Activated naive CD4-positive, alpha-beta T cell treated with anti-CD3 and anti-CD28 coated beads, Interleukin-2, amount 10 ng/mL, durations not matched to agents 7 days and 5 days (primary cell): Measurements from ENCODE around the gene C4orf36.

Source experiments
- CTCF ChIA-PET: fragments of 350-600 bp; sonication (Branson Sonifier 250); formaldehyde crosslinking; loops from one replicate; lab custom pipeline; 2021; ENCODE audit warnings: antibody characterized with exemption; lab: Charles Lee
- DNase-seq: peaks from one replicate; pipeline ENCODE4 v3.0.0-alpha.2; 2020
- H3K27ac Mint-ChIP-seq: one replicate; pipeline ENCODE4 v1.8.0; 2021; ENCODE audit warnings: mild to moderate bottlenecking, moderate library complexity, mixed read lengths
- H3K27me3 Mint-ChIP-seq: one replicate; pipeline ENCODE4 v1.8.0; 2021; ENCODE audit warnings: mild to moderate bottlenecking, mixed read lengths
- H3K36me3 Mint-ChIP-seq: one replicate; pipeline ENCODE4 v1.8.0; 2021; ENCODE audit warnings: mixed read lengths
- H3K4me1 Mint-ChIP-seq: one replicate; pipeline ENCODE4 v1.8.0; 2021; ENCODE audit warnings: mixed read lengths
- H3K4me3 Mint-ChIP-seq: one replicate; pipeline ENCODE4 v1.8.0; 2021; ENCODE audit warnings: mild to moderate bottlenecking, moderate library complexity, mixed read lengths
- H3K9me3 Mint-ChIP-seq: one replicate; pipeline ENCODE4 v1.8.0; 2021; ENCODE audit warnings: mixed read lengths

The C4orf36 gene

DNA sequence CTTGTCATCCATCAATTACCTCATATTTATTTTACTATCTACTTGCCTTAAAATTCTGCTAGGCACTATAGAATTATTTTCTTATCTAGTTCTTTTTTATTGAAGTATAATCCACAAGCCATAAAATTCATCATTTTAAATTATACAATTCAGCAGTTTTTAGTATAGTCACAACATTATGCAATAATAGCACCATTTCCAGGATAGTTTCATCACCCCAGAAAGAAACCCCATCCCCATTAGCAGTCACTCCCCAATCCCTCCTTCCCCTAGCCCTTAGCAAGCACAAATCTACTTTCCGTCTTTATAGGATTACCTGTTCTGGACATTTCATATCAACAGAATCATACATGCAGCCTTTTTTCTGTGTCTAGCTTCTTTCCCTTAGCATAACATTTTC is 58.6 kb downstream of the C4orf36 start:
- H3K36me3 Mint-ChIP-seq = no peaks in the 10 kb centered on the region
- no peak overlapping the region for H3K27ac Mint-ChIP-seq
- no peaks in the 10 kb centered on the region for H3K4me1 Mint-ChIP-seq
- no peak overlapping the region for H3K4me3 Mint-ChIP-seq
- H3K27me3 Mint-ChIP-seq = peaks cover 9% of the 10 kb centered on the region
- DNase-seq = no peak
- H3K9me3 Mint-ChIP-seq = no peaks in the 10 kb centered on the region
- CTCF ChIA-PET = interaction anchor here (1.1 kb wide), 1 partner anchor 335 kb away, joined by 3 read pairs; no protein-coding TSS in a partner anchor

GRCh38 chr4:86831262-86832130 is 60.7 kb downstream of the C4orf36 start:
- Mint-ChIP-seq H3K4me1 (no peaks in the 10 kb centered on the region), H3K4me3 (no peak overlapping the region), H3K36me3 (no peaks in the 10 kb centered on the region), H3K27ac (no peak overlapping the region), H3K27me3 (peaks cover 9% of the 10 kb centered on the region), H3K9me3 (no peaks in the 10 kb centered on the region)
- CTCF ChIA-PET = no interaction called here
- no peak for DNase-seq
